ENCODE measurements around the gene C21orf58. TPM values are rescaled to one million over a fixed set of nuclear protein-coding genes. Genes with fewer than 3 reads are reported as not detected.

Gene C21orf58
- total RNA-seq, 1 experiment from 2014 or later = 35.1 TPM

DNA sequence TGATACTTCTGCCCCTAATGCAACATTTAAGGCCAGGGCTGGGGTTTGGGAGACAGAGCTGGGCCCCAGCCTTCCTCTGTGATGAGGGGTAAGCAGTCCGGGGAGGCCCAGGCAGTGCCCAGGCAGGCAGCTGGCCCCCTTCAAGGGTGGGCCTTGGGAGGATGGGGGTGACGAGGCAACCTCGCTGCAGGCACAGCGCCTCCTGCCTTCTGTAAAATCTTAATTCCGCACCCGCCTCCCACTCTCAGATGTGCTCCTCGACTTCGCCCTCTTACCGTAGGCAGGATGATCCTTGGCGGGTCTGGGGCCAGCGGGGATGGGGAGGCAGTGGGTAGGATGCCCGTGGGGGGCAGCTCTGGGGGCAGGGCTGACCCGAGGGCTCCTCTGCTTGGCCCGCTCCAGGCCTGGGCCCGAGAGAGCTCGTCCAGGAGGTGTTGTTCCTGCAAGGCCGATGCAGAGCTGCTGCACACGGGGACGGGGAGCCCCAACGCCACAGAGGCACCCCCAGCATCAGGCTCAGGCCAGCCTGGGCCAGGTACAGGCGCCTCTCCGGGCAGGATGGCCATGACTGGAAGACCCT lies 9.1 kb downstream of the C21orf58 start:
- TF ChIP-seq SMAD3 (CRISPR knock-in tag; IDR thresholded peaks at IDR 0.05; ENCODE audit: borderline replicate concordance) (no peak), IRF2 (CRISPR knock-in tag; IDR thresholded peaks at IDR 0.05; ENCODE audit: borderline replicate concordance, low read depth) (no peak), ZNF671 (CRISPR knock-in tag; IDR thresholded peaks at IDR 0.05) (no peak)
- ChIA-PET CTCF (interaction anchor here (0.6 to 1.4 kb wide), 6 partner anchors 11 to 343 kb away, joined by 3 to 5 read pairs (median 3); no protein-coding TSS in a partner anchor), POLR2A (interaction anchor here (0.8 kb wide), 1 partner anchor 8 kb away, joined by 3 read pairs; no protein-coding TSS in a partner anchor)
- DNase-seq (ENCODE audit: low spot score) (no peak), ATAC-seq (peak; percentile 31)
- Mint-ChIP-seq H3K4me3 (no peak overlapping the region), H3K9me3 (peaks cover 3% of the 10 kb centered on the region; the same call in 1 of the 2 replicates), H3K36me3 (peaks cover 17% of the 10 kb centered on the region), H3K27me3 (ENCODE audit: low read depth) (no peaks in the 10 kb centered on the region), H3K27ac (no peak overlapping the region), H3K4me1 (peaks cover 13% of the 10 kb centered on the region)

DNA sequence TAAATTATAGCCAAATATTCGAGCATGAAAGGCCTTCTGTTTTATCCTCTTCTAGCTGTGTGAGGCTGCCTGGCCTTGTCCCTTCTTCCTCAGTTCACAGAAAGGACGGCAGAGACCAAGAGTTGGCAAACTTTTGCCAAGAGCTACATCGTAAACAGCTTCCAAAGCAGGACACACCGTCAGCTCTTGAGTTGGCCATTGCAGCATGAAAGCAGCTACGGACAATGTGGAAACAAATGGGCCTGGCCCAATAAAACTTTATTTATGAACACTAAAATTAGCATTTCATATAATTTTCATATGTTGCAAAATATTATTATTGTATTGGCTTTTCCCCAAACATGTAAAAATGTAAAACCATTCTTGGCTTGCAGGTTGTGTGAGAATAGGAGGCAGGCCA lies 10.7 kb downstream of the C21orf58 start:
- TF ChIP-seq, protein P1, sequence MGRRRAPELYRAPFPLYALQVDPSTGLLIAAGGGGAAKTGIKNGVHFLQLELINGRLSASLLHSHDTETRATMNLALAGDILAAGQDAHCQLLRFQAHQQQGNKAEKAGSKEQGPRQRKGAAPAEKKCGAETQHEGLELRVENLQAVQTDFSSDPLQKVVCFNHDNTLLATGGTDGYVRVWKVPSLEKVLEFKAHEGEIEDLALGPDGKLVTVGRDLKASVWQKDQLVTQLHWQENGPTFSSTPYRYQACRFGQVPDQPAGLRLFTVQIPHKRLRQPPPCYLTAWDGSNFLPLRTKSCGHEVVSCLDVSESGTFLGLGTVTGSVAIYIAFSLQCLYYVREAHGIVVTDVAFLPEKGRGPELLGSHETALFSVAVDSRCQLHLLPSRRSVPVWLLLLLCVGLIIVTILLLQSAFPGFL (CRISPR knock-in tag; IDR thresholded peaks at IDR 0.05; ENCODE audit: borderline replicate concordance) = no peak
- TF ChIP-seq SP1 (CRISPR knock-in tag; conservative IDR thresholded peaks at IDR 0.05) = no peak
- no peak for TF ChIP-seq ZNF121 (CRISPR knock-in tag; IDR thresholded peaks at IDR 0.05)
- TF ChIP-seq, protein P2, sequence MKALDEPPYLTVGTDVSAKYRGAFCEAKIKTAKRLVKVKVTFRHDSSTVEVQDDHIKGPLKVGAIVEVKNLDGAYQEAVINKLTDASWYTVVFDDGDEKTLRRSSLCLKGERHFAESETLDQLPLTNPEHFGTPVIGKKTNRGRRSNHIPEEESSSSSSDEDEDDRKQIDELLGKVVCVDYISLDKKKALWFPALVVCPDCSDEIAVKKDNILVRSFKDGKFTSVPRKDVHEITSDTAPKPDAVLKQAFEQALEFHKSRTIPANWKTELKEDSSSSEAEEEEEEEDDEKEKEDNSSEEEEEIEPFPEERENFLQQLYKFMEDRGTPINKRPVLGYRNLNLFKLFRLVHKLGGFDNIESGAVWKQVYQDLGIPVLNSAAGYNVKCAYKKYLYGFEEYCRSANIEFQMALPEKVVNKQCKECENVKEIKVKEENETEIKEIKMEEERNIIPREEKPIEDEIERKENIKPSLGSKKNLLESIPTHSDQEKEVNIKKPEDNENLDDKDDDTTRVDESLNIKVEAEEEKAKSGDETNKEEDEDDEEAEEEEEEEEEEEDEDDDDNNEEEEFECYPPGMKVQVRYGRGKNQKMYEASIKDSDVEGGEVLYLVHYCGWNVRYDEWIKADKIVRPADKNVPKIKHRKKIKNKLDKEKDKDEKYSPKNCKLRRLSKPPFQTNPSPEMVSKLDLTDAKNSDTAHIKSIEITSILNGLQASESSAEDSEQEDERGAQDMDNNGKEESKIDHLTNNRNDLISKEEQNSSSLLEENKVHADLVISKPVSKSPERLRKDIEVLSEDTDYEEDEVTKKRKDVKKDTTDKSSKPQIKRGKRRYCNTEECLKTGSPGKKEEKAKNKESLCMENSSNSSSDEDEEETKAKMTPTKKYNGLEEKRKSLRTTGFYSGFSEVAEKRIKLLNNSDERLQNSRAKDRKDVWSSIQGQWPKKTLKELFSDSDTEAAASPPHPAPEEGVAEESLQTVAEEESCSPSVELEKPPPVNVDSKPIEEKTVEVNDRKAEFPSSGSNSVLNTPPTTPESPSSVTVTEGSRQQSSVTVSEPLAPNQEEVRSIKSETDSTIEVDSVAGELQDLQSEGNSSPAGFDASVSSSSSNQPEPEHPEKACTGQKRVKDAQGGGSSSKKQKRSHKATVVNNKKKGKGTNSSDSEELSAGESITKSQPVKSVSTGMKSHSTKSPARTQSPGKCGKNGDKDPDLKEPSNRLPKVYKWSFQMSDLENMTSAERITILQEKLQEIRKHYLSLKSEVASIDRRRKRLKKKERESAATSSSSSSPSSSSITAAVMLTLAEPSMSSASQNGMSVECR (CRISPR knock-in tag; IDR thresholded peaks at IDR 0.05; ENCODE audit: borderline replicate concordance) = no peak
- TF ChIP-seq RORB (CRISPR knock-in tag; IDR thresholded peaks at IDR 0.05) = no peak
- TF ChIP-seq, protein P3, sequence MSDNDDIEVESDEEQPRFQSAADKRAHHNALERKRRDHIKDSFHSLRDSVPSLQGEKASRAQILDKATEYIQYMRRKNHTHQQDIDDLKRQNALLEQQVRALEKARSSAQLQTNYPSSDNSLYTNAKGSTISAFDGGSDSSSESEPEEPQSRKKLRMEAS (CRISPR knock-in tag; IDR thresholded peaks at IDR 0.05) = no peak
- TF ChIP-seq NFATC4 (CRISPR knock-in tag; IDR thresholded peaks at IDR 0.05) = no peak
- CTCF ChIA-PET = interaction anchor here (0.7 kb wide), 1 partner anchor 10 kb away, joined by 4 read pairs; no protein-coding TSS in a partner anchor
- Mint-ChIP-seq H3K4me1 (peaks cover 2% of the 10 kb centered on the region), H3K4me3 (no peak overlapping the region), H3K9me3 (peaks cover 3% of the 10 kb centered on the region; the same call in 1 of the 2 replicates), H3K27me3 (ENCODE audit: low read depth) (no peaks in the 10 kb centered on the region), H3K27ac (no peak overlapping the region), H3K36me3 (peaks cover 29% of the 10 kb centered on the region)
- ATAC-seq (no peak), DNase-seq (ENCODE audit: low spot score) (no peak)
- POLR2A ChIA-PET = no interaction called here

DNA sequence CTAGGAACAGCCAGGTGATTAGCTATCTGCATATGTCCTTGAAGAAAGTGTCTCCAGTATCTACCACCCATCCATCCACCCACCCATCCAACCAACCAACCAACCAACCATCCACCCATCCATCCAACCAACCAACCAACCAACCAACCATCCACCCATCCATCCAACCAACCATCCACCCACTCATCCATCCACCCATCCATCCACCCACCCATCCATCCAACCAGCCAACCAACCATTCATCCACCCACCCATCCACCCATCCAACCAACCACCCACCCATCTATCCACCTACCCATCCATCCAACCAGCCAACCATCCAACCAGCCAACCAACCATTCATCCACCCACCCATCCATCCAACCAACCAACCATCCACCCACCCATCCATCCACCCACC lies 12.1 kb downstream of the C21orf58 start:
- Mint-ChIP-seq H3K27ac (no peak overlapping the region), H3K36me3 (peaks cover 37% of the 10 kb centered on the region), H3K27me3 (ENCODE audit: low read depth) (no peaks in the 10 kb centered on the region), H3K4me3 (no peak overlapping the region), H3K9me3 (peaks cover 3% of the 10 kb centered on the region; the same call in 1 of the 2 replicates), H3K4me1 (no peaks in the 10 kb centered on the region)
- CTCF ChIA-PET = no interaction called here
- no peak for ATAC-seq
- no peak for DNase-seq (ENCODE audit: low spot score)
- TF ChIP-seq, protein P4, sequence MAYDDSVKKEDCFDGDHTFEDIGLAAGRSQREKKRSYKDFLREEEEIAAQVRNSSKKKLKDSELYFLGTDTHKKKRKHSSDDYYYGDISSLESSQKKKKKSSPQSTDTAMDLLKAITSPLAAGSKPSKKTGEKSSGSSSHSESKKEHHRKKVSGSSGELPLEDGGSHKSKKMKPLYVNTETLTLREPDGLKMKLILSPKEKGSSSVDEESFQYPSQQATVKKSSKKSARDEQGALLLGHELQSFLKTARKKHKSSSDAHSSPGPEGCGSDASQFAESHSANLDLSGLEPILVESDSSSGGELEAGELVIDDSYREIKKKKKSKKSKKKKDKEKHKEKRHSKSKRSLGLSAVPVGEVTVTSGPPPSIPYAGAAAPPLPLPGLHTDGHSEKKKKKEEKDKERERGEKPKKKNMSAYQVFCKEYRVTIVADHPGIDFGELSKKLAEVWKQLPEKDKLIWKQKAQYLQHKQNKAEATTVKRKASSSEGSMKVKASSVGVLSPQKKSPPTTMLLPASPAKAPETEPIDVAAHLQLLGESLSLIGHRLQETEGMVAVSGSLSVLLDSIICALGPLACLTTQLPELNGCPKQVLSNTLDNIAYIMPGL (CRISPR knock-in tag; IDR thresholded peaks at IDR 0.05) = no peak
- TF ChIP-seq JAZF1 (CRISPR knock-in tag; IDR thresholded peaks at IDR 0.05) (no peak), KAT7 (CRISPR knock-in tag; IDR thresholded peaks at IDR 0.05; ENCODE audit: borderline replicate concordance) (no peak), JUN (CRISPR knock-in tag; IDR thresholded peaks at IDR 0.05) (no peak), RORB (CRISPR knock-in tag; IDR thresholded peaks at IDR 0.05) (no peak)
- TF ChIP-seq, protein P2 (CRISPR knock-in tag; IDR thresholded peaks at IDR 0.05; ENCODE audit: borderline replicate concordance) = no peak
- TF ChIP-seq, protein P5, sequence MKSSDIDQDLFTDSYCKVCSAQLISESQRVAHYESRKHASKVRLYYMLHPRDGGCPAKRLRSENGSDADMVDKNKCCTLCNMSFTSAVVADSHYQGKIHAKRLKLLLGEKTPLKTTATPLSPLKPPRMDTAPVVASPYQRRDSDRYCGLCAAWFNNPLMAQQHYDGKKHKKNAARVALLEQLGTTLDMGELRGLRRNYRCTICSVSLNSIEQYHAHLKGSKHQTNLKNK (CRISPR knock-in tag; IDR thresholded peaks at IDR 0.05) = no peak
- TF ChIP-seq, protein P6, sequence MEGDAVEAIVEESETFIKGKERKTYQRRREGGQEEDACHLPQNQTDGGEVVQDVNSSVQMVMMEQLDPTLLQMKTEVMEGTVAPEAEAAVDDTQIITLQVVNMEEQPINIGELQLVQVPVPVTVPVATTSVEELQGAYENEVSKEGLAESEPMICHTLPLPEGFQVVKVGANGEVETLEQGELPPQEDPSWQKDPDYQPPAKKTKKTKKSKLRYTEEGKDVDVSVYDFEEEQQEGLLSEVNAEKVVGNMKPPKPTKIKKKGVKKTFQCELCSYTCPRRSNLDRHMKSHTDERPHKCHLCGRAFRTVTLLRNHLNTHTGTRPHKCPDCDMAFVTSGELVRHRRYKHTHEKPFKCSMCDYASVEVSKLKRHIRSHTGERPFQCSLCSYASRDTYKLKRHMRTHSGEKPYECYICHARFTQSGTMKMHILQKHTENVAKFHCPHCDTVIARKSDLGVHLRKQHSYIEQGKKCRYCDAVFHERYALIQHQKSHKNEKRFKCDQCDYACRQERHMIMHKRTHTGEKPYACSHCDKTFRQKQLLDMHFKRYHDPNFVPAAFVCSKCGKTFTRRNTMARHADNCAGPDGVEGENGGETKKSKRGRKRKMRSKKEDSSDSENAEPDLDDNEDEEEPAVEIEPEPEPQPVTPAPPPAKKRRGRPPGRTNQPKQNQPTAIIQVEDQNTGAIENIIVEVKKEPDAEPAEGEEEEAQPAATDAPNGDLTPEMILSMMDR (IDR thresholded peaks at IDR 0.05) = no peak
- POLR2A ChIA-PET = no interaction called here
